RWPE1 (cell line): Measurements from ENCODE around the gene CTIF.

ENCODE experiments used
- CTCF ChIA-PET: fragments of 350-600 bp; sonication (Branson Sonifier 250); formaldehyde crosslinking; extraction: SDS; loops from one replicate; lab custom pipeline; 2021; lab: Yijun Ruan, JAX
- POLR2A ChIA-PET: fragments of 400-600 bp; formaldehyde crosslinking; extraction: SDS; loops from one replicate; lab custom pipeline; 2020; ENCODE audit warnings: antibody characterized with exemption; ENCODE audit not compliant: low non-redundant PET; lab: Yijun Ruan, JAX
- DNase-seq: peaks from one replicate; pipeline ENCODE4 v3.0.0; 2012; ENCODE audit warnings: low spot score
- H3K27ac ChIP-seq: fragments of 450-650 bp; 2 replicates; pipeline ENCODE4 v1.5.1; 2017
- CTCF ChIP-seq: fragments of 450-650 bp; conservative IDR thresholded peaks from 2 replicates; pipeline ENCODE4 v1.5.1; 2017; ENCODE audit warnings: low read depth, mild to moderate bottlenecking

The CTIF gene

DNA sequence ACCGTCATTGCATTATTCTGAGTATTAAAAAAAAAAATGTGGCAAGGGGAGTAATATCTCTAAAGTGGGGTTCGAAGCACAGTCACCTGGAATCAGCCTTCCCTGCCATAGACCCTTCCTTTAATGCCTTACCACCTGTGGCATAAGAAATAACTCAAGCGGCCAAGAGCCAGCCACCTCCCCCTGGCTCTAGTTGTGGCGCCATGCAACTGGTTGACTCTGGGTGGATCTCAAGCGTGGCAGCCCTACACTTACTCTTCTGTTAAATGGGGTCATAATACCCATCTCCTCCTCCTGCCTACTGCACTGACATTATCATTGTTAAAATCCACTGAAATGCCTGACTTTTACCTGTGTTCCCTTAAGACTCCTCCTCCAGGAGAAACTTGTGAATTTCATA, 236.1 kb downstream of the CTIF start:
- no peak for TF ChIP-seq CTCF
- no peak overlapping the region for H3K27ac ChIP-seq
- no peak for DNase-seq
- ChIA-PET POLR2A (no interaction called here), CTCF (no interaction called here)

- no peak overlapping the region for H3K27ac ChIP-seq
- no peak for TF ChIP-seq CTCF
- ChIA-PET CTCF (no interaction called here), POLR2A (no interaction called here)
- DNase-seq: no peak
Measured at GRCh38 chr18:48775372-48776155, 236.7 kb downstream of the CTIF start.

DNA sequence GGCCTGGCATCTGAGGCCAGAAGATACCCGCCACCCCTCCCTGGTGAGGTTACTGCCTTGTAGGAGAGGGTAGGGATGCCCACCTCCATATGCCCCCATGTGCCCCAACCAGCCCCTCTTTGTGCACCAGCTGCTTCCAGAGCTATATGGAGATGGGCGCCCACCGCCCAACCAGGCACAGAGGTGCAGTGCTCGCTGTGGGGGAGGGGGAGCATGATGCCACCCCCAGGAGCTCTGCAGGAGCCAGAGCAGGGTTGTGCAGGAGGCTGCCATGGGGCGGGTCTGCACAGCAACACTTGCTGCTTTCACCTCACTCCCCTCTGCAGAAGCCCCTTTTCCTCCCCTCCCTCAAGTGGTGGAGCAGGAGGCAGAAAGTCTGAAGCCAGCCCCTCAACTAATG, 237.3 kb downstream of the CTIF start:
- no peak for TF ChIP-seq CTCF
- ChIA-PET CTCF (no interaction called here), POLR2A (no interaction called here)
- no peak overlapping the region for H3K27ac ChIP-seq
- no peak for DNase-seq

- POLR2A ChIA-PET: no interaction called here
Measured at GRCh38 chr18:48776641-48777025, 237.8 kb downstream of the CTIF start.

GRCh38 chr18:48777026-48777743, 238.4 kb downstream of the CTIF start:
- CTCF ChIA-PET: no interaction called here
- POLR2A ChIA-PET: no interaction called here
- peak; percentile 30 for DNase-seq
- H3K27ac ChIP-seq: peak overlapping the region; percentile 14; the same call in 1 of the 2 replicates
- peak; percentile 78 for TF ChIP-seq CTCF

More at GRCh38 chr18:48776641-48777025, 237.8 kb downstream of the CTIF start:
- DNase-seq: no peak
- peak overlapping the region; percentile 14; the same call in 1 of the 2 replicates for H3K27ac ChIP-seq
- no peak for TF ChIP-seq CTCF
- CTCF ChIA-PET: no interaction called here

DNA sequence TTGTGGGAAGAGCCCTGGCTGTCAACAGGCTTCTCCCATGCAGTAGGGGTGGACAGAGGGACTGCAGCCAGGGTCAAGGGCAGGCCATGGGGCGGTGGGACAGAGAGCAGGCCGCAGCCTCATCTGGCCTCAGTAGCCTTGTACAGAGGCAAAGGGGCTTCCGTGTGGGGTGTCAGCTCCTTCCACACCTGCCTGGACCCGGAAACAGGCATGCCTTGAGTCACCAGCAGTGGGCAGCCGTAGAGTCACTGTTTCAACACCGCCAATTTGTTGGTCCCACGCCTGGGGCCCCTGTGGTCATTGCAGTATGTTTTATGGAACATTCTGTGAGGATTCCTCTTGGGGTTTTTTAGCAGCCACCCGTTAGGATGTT, 238.9 kb downstream of the CTIF start:
- no peak for DNase-seq
- ChIA-PET CTCF (no interaction called here), POLR2A (no interaction called here)
- TF ChIP-seq CTCF: no peak
- peak overlapping the region; percentile 14; the same call in 1 of the 2 replicates for H3K27ac ChIP-seq
